ENCODE results near the gene INPP5A. TPM values are rescaled to one million over a fixed set of nuclear protein-coding genes. Genes with fewer than 3 reads are reported as not detected.

Gene INPP5A
- total RNA-seq, 1 experiment from 2014 or later: 12.3 TPM

GRCh38 chr10:132781556-132781955, 244.0 kb downstream of the INPP5A start (continued):
- TF ChIP-seq MAX (IDR thresholded peaks at IDR 0.05) (no peak), CBX3 (IDR thresholded peaks at IDR 0.05; ENCODE audit: low read depth) (no peak), ZBTB33 (IDR thresholded peaks at IDR 0.05; ENCODE audit: extremely low read depth, insufficient replicate concordance, low read length) (no peak)

GRCh38 chr10:132783165-132783939, 245.8 kb downstream of the INPP5A start:
- Histone ChIP-seq H3K9ac (ENCODE audit: low read length) (no peak overlapping the region), H4K20me1 (ENCODE audit: insufficient read depth) (no peaks in the 10 kb centered on the region), H3K9me3 (ENCODE audit: control insufficient read depth in 1 of 2, insufficient read depth in 1 of 2, low read depth in 1 of 2, low read length in 2 of 2) (no peaks in the 10 kb centered on the region), H3K27ac (ENCODE audit: low read depth, low read length) (no peak overlapping the region), H3K4me2 (ENCODE audit: low read length) (no peak overlapping the region), H3K4me1 (ENCODE audit: control insufficient read depth in 1 of 2, insufficient read depth in 2 of 2, low read length in 2 of 2) (no peaks in the 10 kb centered on the region), H3K27me3 (ENCODE audit: insufficient read depth, low read length) (no peaks in the 10 kb centered on the region), H3K4me3 (replicated peaks in 1 of 2; ENCODE audit: low read depth in 1 of 2, low read length in 2 of 2) (no peak overlapping the region), H3K79me2 (ENCODE audit: insufficient read depth, low read length) (no peaks in the 10 kb centered on the region), H2AFZ (ENCODE audit: low read depth, low read length, poor library complexity, severe bottlenecking) (no peak overlapping the region), H3K9me2 (ENCODE audit: insufficient read depth) (no peaks in the 10 kb centered on the region), H3K36me3 (ENCODE audit: control insufficient read depth in 1 of 2, insufficient read depth in 2 of 2, low read length in 2 of 2) (no peaks in the 10 kb centered on the region)
- no peak for DNase-seq (ENCODE audit: low read depth, low spot score)
- CTCF ChIA-PET: no interaction called here
- BruUV-seq (replicated peaks): no TSS peak
- no peak for ATAC-seq
- RAD21 ChIA-PET (ENCODE audit: low non-redundant PET in 1 of 2, low total read pairs in 2 of 2, uncharacterized antibody in 2 of 2, unreplicated experiment in 2 of 2): no interaction called here
- intact Hi-C loops (cut with micrococcal nuclease): no loop called here
- POLR2A ChIA-PET: no interaction called here
- no peak for TF ChIP-seq MAX (IDR thresholded peaks at IDR 0.05)
- TF ChIP-seq EZH2phosphoT487 (IDR thresholded peaks at IDR 0.05; ENCODE audit: borderline replicate concordance): no peak
- no peak for TF ChIP-seq REST (IDR thresholded peaks at IDR 0.05; ENCODE audit: low read depth)
- TF ChIP-seq POLR2AphosphoS5 (IDR thresholded peaks at IDR 0.05; ENCODE audit: low read depth, low read length): no peak
- no peak for TF ChIP-seq EZH2 (IDR thresholded peaks at IDR 0.05)
- TF ChIP-seq YY1 (IDR thresholded peaks at IDR 0.05; ENCODE audit: extremely low read depth, insufficient replicate concordance, low read depth, low read length): no peak
- no peak for TF ChIP-seq ELF1 (IDR thresholded peaks at IDR 0.05; ENCODE audit: borderline replicate concordance, low read depth)
- no peak for TF ChIP-seq FOSL1 (IDR thresholded peaks at IDR 0.05; ENCODE audit: low read depth)
- no peak for TF ChIP-seq JUND (IDR thresholded peaks at IDR 0.05)
- TF ChIP-seq TCF7L2 (IDR thresholded peaks at IDR 0.05; ENCODE audit: borderline replicate concordance, extremely low read depth, insufficient read depth, insufficient read length): no peak
- no peak for TF ChIP-seq RAD21 (IDR thresholded peaks at IDR 0.05; ENCODE audit: low read depth)
- no peak for TF ChIP-seq SRF (IDR thresholded peaks at IDR 0.05; ENCODE audit: low read depth)
- no peak for TF ChIP-seq ZNF274 (IDR thresholded peaks at IDR 0.05; ENCODE audit: low read depth, low read length)
- no peak for TF ChIP-seq CTCF (IDR thresholded peaks at IDR 0.05 in 2 of 3, conservative IDR thresholded peaks at IDR 0.05 in 1 of 3; ENCODE audit: borderline replicate concordance in 1 of 3, insufficient read depth in 1 of 3, low read depth in 2 of 3, low read length in 2 of 3)
